K562 (cell line): ENCODE measurements around the gene PLK5. TPM values are rescaled to one million over a fixed set of nuclear protein-coding genes. Genes with fewer than 3 reads are reported as not detected.

ENCODE experiments used
- ATAC-seq: fragments of 200-7000 bp; cut with Tn5 transposase; 3 replicates; pipeline ENCODE4 v1.9.1; 2020; ENCODE audit warnings: moderate library complexity
- BruUV-seq: library from RNA; stranded (reverse); fragments of 400-500 nt; replicated peaks from 2 replicates; lab custom pipeline; 2021; lab: Mats Ljungman, UMichigan
- CTCF ChIA-PET: fragments of 300-600 bp; formaldehyde crosslinking; extraction: SDS; loops from one replicate; lab custom pipeline; 2021; ENCODE audit warnings: low intra/inter-chr PET ratio; lab: Yijun Ruan, JAX
- POLR2A ChIA-PET: fragments of 300-600, 350-650 bp; sonication (Branson Sonifier 250); formaldehyde crosslinking; extraction: SDS; loops from one replicate; lab custom pipeline; 2021; ENCODE audit warnings: antibody characterized with exemption, inconsistent platforms; lab: Yijun Ruan, JAX
- DNase-seq, 4 experiments: peaks; one replicate each; pipeline versions ENCODE4 v3.0.0 to v3.0.0-alpha.2; 2011 to 2018; ENCODE audit warnings: low spot score in 3 of 4, mixed read lengths in 3 of 4; ENCODE audit errors: extremely low read depth in 1 of 4
- FAIRE-seq: peaks from 2 replicates; lab custom pipeline; 2011; peaks lifted over from hg19 to GRCh38; lab: Jason Lieb, UNC
- H2AFZ ChIP-seq: 2 replicates; pipeline ENCODE4 v1.6.0; 2011; ENCODE audit warnings: low read depth, low read length, control low read depth, inconsistent platforms
- H3K27ac ChIP-seq: fragments of 200-600 bp; 3 replicates; pipeline ENCODE4 v1.8.0; 2011; ENCODE audit warnings: low read depth, mild to moderate bottlenecking, control low read depth, inconsistent platforms, low read length, moderate library complexity, mixed read lengths; ENCODE audit errors: extremely low read depth
- H3K27me3 ChIP-seq, 2 experiments: fragments of 300-600 bp in 1 of 2; 2 replicates in 1 of 2; 3 replicates in 1 of 2; pipeline versions ENCODE4 v1.6.0 to v1.8.0; 2011; ENCODE audit warnings: inconsistent platforms in 2 of 2, low read length in 2 of 2, mild to moderate bottlenecking in 1 of 2, mixed read lengths in 1 of 2, moderate library complexity in 1 of 2; ENCODE audit not compliant: control insufficient read depth in 2 of 2, insufficient read depth in 2 of 2
- H3K36me3 ChIP-seq: fragments of 300-600 bp; 3 replicates; pipeline ENCODE4 v1.8.0; 2011; ENCODE audit warnings: mild to moderate bottlenecking, low read length, inconsistent platforms; ENCODE audit not compliant: control insufficient read depth, insufficient read depth
- H3K4me1 ChIP-seq, 2 experiments: fragments of 200-600 bp in 1 of 2; replicated peaks in 1 of 2; 2 replicates in 1 of 2; 3 replicates in 1 of 2; pipeline versions ENCODE4 v1.5.1 to v1.8.0; 2011; ENCODE audit warnings: inconsistent platforms in 2 of 2, low read length in 2 of 2, mild to moderate bottlenecking in 1 of 2, mixed read lengths in 1 of 2, moderate library complexity in 1 of 2; ENCODE audit not compliant: control insufficient read depth in 2 of 2, insufficient read depth in 2 of 2
- H3K4me2 ChIP-seq: 2 replicates; pipeline ENCODE4 v1.6.1; 2011; ENCODE audit warnings: low read length, control low read depth, inconsistent platforms, mixed read lengths; ENCODE audit not compliant: insufficient read depth
- H3K4me3 ChIP-seq: fragments of 200-600 bp; sonication (generic), shearing (Covaris generic); 2 replicates; pipeline ENCODE4 v1.5.1; 2016; ENCODE audit warnings: control low read depth, inconsistent platforms
- H3K79me2 ChIP-seq: fragments of 200-600 bp; 3 replicates; pipeline ENCODE4 v1.8.0; 2011; ENCODE audit warnings: low read length, inconsistent platforms; ENCODE audit not compliant: control insufficient read depth, insufficient read depth
- H3K9ac ChIP-seq, 2 experiments: 2 replicates each; pipeline versions ENCODE4 v1.6.0 to v1.6.1; 2011; ENCODE audit warnings: low read depth in 2 of 2, low read length in 2 of 2, control low read depth in 1 of 2, inconsistent platforms in 1 of 2, mild to moderate bottlenecking in 1 of 2, mixed read lengths in 1 of 2; ENCODE audit not compliant: insufficient read depth in 1 of 2
- H3K9me1 ChIP-seq: one replicate; pipeline ENCODE4 v1.6.0; 2011; ENCODE audit warnings: inconsistent platforms, mild to moderate bottlenecking, low read length, moderate library complexity; ENCODE audit not compliant: control insufficient read depth, insufficient read depth
- H3K9me3 ChIP-seq: replicated peaks from 2 replicates; pipeline ENCODE4 v1.5.1; 2011; ENCODE audit warnings: low read depth, low read length, inconsistent platforms; ENCODE audit not compliant: control insufficient read depth, insufficient read depth
- H4K20me1 ChIP-seq: replicated peaks from 2 replicates; pipeline ENCODE4 v1.6.1; 2011; ENCODE audit warnings: low read length, inconsistent platforms, mixed read lengths; ENCODE audit not compliant: control insufficient read depth, insufficient read depth
- FIP1L1 ChIP-seq: fragments of 200-400 bp; formaldehyde crosslinking; IDR thresholded peaks from 2 replicates; pipeline ENCODE4 v1.6.1; 2018; ENCODE audit warnings: mild to moderate bottlenecking, low read depth, low read length; ENCODE audit not compliant: poor library complexity, severe bottlenecking
- HMGN3 ChIP-seq: IDR thresholded peaks from 2 replicates; pipeline ENCODE4 v1.6.1; 2011; ENCODE audit warnings: borderline replicate concordance, low read depth, mild to moderate bottlenecking, mixed read lengths, low read length; ENCODE audit not compliant: insufficient read length; ENCODE audit errors: extremely low read depth
- HNRNPL ChIP-seq: fragments of 200-400 bp; formaldehyde crosslinking; IDR thresholded peaks from 2 replicates; pipeline ENCODE4 v1.6.1; 2017; ENCODE audit warnings: low read depth, mild to moderate bottlenecking, low read length
- IRF9 ChIP-seq: fragments of 450-650 bp; IDR thresholded peaks from 2 replicates; pipeline ENCODE4 v1.6.1; 2016; ENCODE audit warnings: missing biosample characterization, missing genetic modification characterization
- POLR2G ChIP-seq: fragments of 200-400 bp; formaldehyde crosslinking; IDR thresholded peaks from 2 replicates; pipeline ENCODE4 v1.6.1; 2017; ENCODE audit warnings: low read depth, mild to moderate bottlenecking, antibody characterized with exemption, low read length, moderate library complexity
- POU5F1 ChIP-seq: fragments of 150-350 bp; IDR thresholded peaks from 2 replicates; pipeline ENCODE4 v1.6.1; 2014; ENCODE audit warnings: borderline replicate concordance, low read length, low read depth, mild to moderate bottlenecking; ENCODE audit not compliant: partially characterized antibody
- STAT5A ChIP-seq: IDR thresholded peaks from 2 replicates; pipeline ENCODE4 v1.6.1; 2012; ENCODE audit warnings: low read length, inconsistent platforms, borderline replicate concordance
- WGBS: fragments of 100-300 bp; shearing (Covaris generic); methylation state at CpG from one replicate; pipeline ENCODE4 v1.1.6; 2016; ENCODE audit warnings: low coverage, mixed read lengths; ENCODE audit not compliant: insufficient coverage; ENCODE audit errors: missing lambda C conversion rate; 5-methylcytosine and 5-hydroxymethylcytosine counted together
- in situ Hi-C: fragments of 300-500 bp; cut with MboI; formaldehyde crosslinking; loops from 4 replicates; pipeline ENCODE4 v1.15.0; 2018; ENCODE audit warnings: inconsistent platforms, mixed read lengths
- intact Hi-C: fragments of 100-400 bp; cut with micrococcal nuclease; formaldehyde crosslinking; loops from 2 replicates; pipeline ENCODE4 v1.14.2; 2022
- polyA plus RNA-seq, 8 experiments: library from polyadenylated mRNA; depleted of rRNA in 4 of 8; stranded (reverse) in 5 of 8; unstranded in 3 of 8; fragments of >200 nt; fragmentation: Nextera tagmentation in 2 of 8; fragmentation: Illumina TruSeq in 1 of 8; extraction: Ambion mirVana in 2 of 8; extraction: Trizol in 1 of 8; gene quantifications; 2 replicates each; pipeline versions ENCODE4 v1.2.1 to v1.2.3, GENCODE V29; 2011 to 2014; ENCODE audit warnings: inconsistent platforms in 1 of 8, missing spikeins in 1 of 8
- total RNA-seq, 7 experiments: library from RNA; depleted of rRNA in 6 of 7; stranded (reverse); fragments of >200 nt in 6 of 7; fragmentation: Illumina TruSeq in 2 of 7; extraction: Trizol in 2 of 7; gene quantifications; 2 replicates each; pipeline versions ENCODE4 v1.2.1 to v1.2.3, GENCODE V29; 2011 to 2021; ENCODE audit warnings: low replicate concordance in 1 of 7

Gene PLK5
- total and polyA plus RNA-seq, 9 of the 15 experiments (the other 6 are each of a cell fraction or from before 2014, with no cell fraction given) = 0.04 to 0.23 (median 0.11) TPM; not detected in 5

GRCh38 chr19:1577090-1577928, 53.4 kb downstream of the PLK5 start:
- in situ Hi-C loops = no loop called here
- Histone ChIP-seq H3K79me2 (no peaks in the 10 kb centered on the region), H2AFZ (no peak overlapping the region), H3K36me3 (peaks cover 58% of the 10 kb centered on the region; the same call in 2 of the 3 replicates)
- DNase-seq = no peak
- no peak for FAIRE-seq
- 85% methylated on average over 30 of the region's 41 CpGs for WGBS
- CTCF ChIA-PET = no interaction called here
- BruUV-seq = no TSS peak
- peak; percentile 9 for TF ChIP-seq HMGN3
- TF ChIP-seq POU5F1 = no peak
- peak; percentile 74; the same call in 1 of the 2 replicates for TF ChIP-seq HNRNPL
- no peak for TF ChIP-seq IRF9 (tag)
- TF ChIP-seq STAT5A = no peak
- peak; percentile 42; the same call in 1 of the 2 replicates for TF ChIP-seq POLR2G
- TF ChIP-seq FIP1L1 = peak; percentile 11
- TF ChIP-seq, all 486 proteins: peak for 4
- H3K9me3 ChIP-seq = no peaks in the 10 kb centered on the region
- H3K9ac ChIP-seq = no peak overlapping the region
- ATAC-seq = no peak
- peaks cover 7 to 47% of the 10 kb centered on the region in 2 experiments; a peak in 3 of 5 replicates for H3K4me1 ChIP-seq
- POLR2A ChIA-PET = interaction anchor here (0.5 to 4.0 kb wide), 2 partner anchors 13 to 24 kb away, joined by 3 to 40 read pairs; partner anchors contain the start of gene MBD3
- no peak overlapping the region for H3K4me2 ChIP-seq
- H3K27me3 ChIP-seq = no peaks in the 10 kb centered on the region
- intact Hi-C loops = no loop called here
- no peak overlapping the region for H3K4me3 ChIP-seq
- no peaks in the 10 kb centered on the region for H3K9me1 ChIP-seq
- no peak overlapping the region for H3K27ac ChIP-seq
- no peaks in the 10 kb centered on the region; the same call in 1 of the 2 replicates for H4K20me1 ChIP-seq
